Panc1 (cell line): ENCODE measurements around the gene MLLT3. TPM values are rescaled to one million over a fixed set of nuclear protein-coding genes. Genes with fewer than 3 reads are reported as not detected.

Source experiments
- ATAC-seq: fragments of 200-7000 bp; cut with Tn5 transposase; 2 replicates; pipeline ENCODE4 v1.9.1; 2020; ENCODE audit warnings: mild to moderate bottlenecking, moderate library complexity
- BruUV-seq: library from RNA; stranded (reverse); fragments of 400-500 nt; replicated peaks from 2 replicates; lab custom pipeline; 2021; lab: Mats Ljungman, UMichigan
- CTCF ChIA-PET: fragments of 300-600 bp; sonication (Branson Sonifier 250); formaldehyde crosslinking; loops from one replicate; lab custom pipeline; 2022; ENCODE audit warnings: antibody characterized with exemption; lab: Charles Lee
- POLR2A ChIA-PET: fragments of 300-600 bp; sonication (Branson Sonifier 250); formaldehyde crosslinking; loops from one replicate; lab custom pipeline; 2022; ENCODE audit warnings: antibody characterized with exemption; lab: Charles Lee
- DNase-seq: peaks from one replicate; pipeline ENCODE4 v3.0.0-alpha.2; 2010; ENCODE audit warnings: low read depth, low spot score
- H3K27ac ChIP-seq: 2 replicates; pipeline ENCODE4 v1.5.1; 2011; ENCODE audit warnings: mild to moderate bottlenecking, low read length, inconsistent platforms
- H3K27me3 ChIP-seq: fragments of 200-500 bp; sonication (Bioruptor generic); 2 replicates; pipeline ENCODE4 v1.6.0; 2014; ENCODE audit warnings: low read length, inconsistent platforms; ENCODE audit not compliant: control insufficient read depth, insufficient read depth
- H3K36me3 ChIP-seq: fragments of 200-500 bp; sonication (Bioruptor generic); 2 replicates; pipeline ENCODE4 v1.5.1; 2014; ENCODE audit warnings: inconsistent platforms, mild to moderate bottlenecking, low read length, moderate library complexity; ENCODE audit not compliant: control insufficient read depth, insufficient read depth
- H3K4me1 ChIP-seq: 2 replicates; pipeline ENCODE4 v1.5.1; 2011; ENCODE audit warnings: inconsistent platforms, mild to moderate bottlenecking, low read length, moderate library complexity; ENCODE audit not compliant: control insufficient read depth, insufficient read depth
- H3K4me3 ChIP-seq, 2 experiments: 2 replicates each; pipeline ENCODE4 v1.5.1; 2011 to 2012; ENCODE audit warnings: low read depth in 2 of 2, low read length in 2 of 2, mild to moderate bottlenecking in 2 of 2, inconsistent platforms in 1 of 2, moderate library complexity in 1 of 2
- H3K9me3 ChIP-seq: fragments of 200-500 bp; sonication (Bioruptor generic); 2 replicates; pipeline ENCODE4 v1.5.1; 2014; ENCODE audit warnings: low read depth, mild to moderate bottlenecking, inconsistent platforms, low read length, moderate library complexity; ENCODE audit not compliant: control insufficient read depth, insufficient read depth
- CTCF ChIP-seq: fragments of 450-650 bp; IDR thresholded peaks from 2 replicates; pipeline ENCODE4 v1.5.1; 2017; ENCODE audit warnings: mild to moderate bottlenecking
- POLR2AphosphoS5 ChIP-seq: IDR thresholded peaks from 2 replicates; pipeline ENCODE4 v1.6.1; 2012; ENCODE audit warnings: mild to moderate bottlenecking, low read depth, low read length, moderate library complexity
- REST ChIP-seq, 2 experiments: IDR thresholded peaks; 2 replicates each; pipeline ENCODE4 v1.6.1; 2011 to 2012; ENCODE audit warnings: low read depth in 2 of 2, control low read depth in 1 of 2, low read length in 1 of 2, mild to moderate bottlenecking in 1 of 2, moderate library complexity in 1 of 2; ENCODE audit not compliant: insufficient read depth in 1 of 2
- SIN3A ChIP-seq: IDR thresholded peaks from 2 replicates; pipeline ENCODE4 v1.6.1; 2012; ENCODE audit warnings: low read depth, mild to moderate bottlenecking, low read length, moderate library complexity, borderline replicate concordance; ENCODE audit not compliant: insufficient read depth
- TCF7L2 ChIP-seq: IDR thresholded peaks from 2 replicates; pipeline ENCODE4 v1.6.1; 2011; ENCODE audit warnings: mild to moderate bottlenecking, low read depth, low read length, inconsistent platforms
- in situ Hi-C: cut with HindIII; loops from 2 replicates; pipeline ENCODE4 v1.10.0; 2016; ENCODE audit warnings: low sequenced_read_pairs, low pct_unique_long_range_greater_than_20kb
- intact Hi-C: fragments of 100-400 bp; cut with micrococcal nuclease; formaldehyde crosslinking; loops from one replicate; pipeline ENCODE4 v1.10.0; 2022; ENCODE audit not compliant: unreplicated experiment
- total RNA-seq: library from RNA; stranded (reverse); gene quantifications from one replicate; pipeline ENCODE4 v1.2.1, GENCODE V29; 2021; ENCODE audit not compliant: unreplicated experiment

The MLLT3 gene
- total RNA-seq, 1 experiment from 2014 or later: 0.49 TPM

DNA sequence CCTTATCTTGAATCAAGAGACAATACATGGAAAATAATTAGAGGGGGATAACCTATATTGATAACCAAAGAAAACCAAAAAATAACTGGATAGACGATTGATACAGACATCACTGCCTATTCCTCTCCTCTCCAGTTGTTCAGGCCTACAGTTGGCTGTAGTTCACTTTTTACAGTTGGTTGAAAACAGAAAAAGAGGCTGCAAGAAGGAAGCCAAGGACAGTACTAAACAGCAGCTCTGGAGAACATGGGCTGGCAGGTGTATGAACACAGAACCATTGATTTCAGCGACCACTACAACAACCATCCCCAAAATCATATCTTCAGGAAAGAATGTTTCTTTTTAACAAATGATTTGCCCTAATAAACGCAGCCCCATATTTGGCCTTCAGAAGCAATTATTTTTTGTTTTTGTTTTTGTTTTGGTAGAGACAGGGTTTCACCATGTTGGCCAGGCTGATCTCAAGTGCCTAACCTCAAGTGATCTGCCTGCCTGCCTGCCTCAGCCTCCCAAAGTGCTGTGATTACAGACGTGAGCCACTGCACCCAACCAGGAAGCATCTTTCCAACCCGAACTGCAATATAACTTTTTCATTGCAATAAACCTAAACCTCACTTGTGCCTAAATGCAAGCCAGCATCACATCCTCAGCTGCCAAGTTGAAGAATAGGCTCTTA, 64.3 kb downstream of the MLLT3 start:
- intact Hi-C loops (no loop called here), in situ Hi-C loops (no loop called here)
- DNase-seq: no peak
- TF ChIP-seq CTCF (no peak), POLR2AphosphoS5 (no peak), TCF7L2 (no peak), SIN3A (no peak), REST (IDR thresholded peaks at IDR 0.05; ENCODE audit: insufficient read depth in 1 of 2, low read depth in 2 of 2, low read length in 1 of 2) (no peak)
- no peaks in the 10 kb centered on the region for H3K27me3 ChIP-seq
- no peaks in the 10 kb centered on the region for H3K36me3 ChIP-seq
- H3K4me1 ChIP-seq: no peaks in the 10 kb centered on the region
- no peaks in the 10 kb centered on the region for H3K9me3 ChIP-seq
- H3K4me3 ChIP-seq: no peak overlapping the region
- no peak overlapping the region for H3K27ac ChIP-seq
- no TSS peak for BruUV-seq
- ChIA-PET CTCF (no interaction called here), POLR2A (no interaction called here)
- no peak for ATAC-seq

DNA sequence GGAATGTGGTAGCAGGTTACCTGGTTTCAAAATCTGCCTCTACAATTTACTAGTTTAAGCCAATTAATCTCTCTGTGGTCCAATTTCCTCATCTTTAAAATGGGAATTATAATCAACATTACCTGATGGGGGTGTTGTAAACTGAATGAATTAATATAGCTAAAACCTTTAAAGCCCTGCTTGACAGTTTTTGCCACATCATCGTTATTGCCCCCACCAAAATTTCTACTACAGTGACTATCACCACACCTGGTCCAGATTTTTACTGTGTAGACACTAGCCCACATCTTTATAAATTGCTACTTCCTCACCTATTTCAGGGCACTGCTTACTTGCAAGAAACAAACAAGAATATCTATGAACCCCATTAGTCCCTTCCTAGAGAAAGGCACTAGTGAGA, 65.0 kb downstream of the MLLT3 start:
- ChIA-PET POLR2A (no interaction called here), CTCF (no interaction called here)
- intact Hi-C loops (no loop called here), in situ Hi-C loops (no loop called here)
- Histone ChIP-seq H3K9me3 (no peaks in the 10 kb centered on the region), H3K27me3 (no peaks in the 10 kb centered on the region), H3K4me1 (no peaks in the 10 kb centered on the region), H3K4me3 (no peak overlapping the region), H3K27ac (no peak overlapping the region), H3K36me3 (no peaks in the 10 kb centered on the region)
- DNase-seq: no peak
- TF ChIP-seq SIN3A (no peak), REST (IDR thresholded peaks at IDR 0.05; ENCODE audit: insufficient read depth in 1 of 2, low read depth in 2 of 2, low read length in 1 of 2) (no peak), TCF7L2 (no peak), POLR2AphosphoS5 (no peak), CTCF (no peak)
- no peak for ATAC-seq
- BruUV-seq: no TSS peak
